H1 (cell line): ENCODE results near the gene KNDC1. TPM values are rescaled to one million over a fixed set of nuclear protein-coding genes. Genes with fewer than 3 reads are reported as not detected.

Experiments used
- CTCF ChIA-PET: fragments of 300-600 bp; sonication (Branson Sonifier 250); formaldehyde crosslinking; loops from one replicate; lab custom pipeline; 2021; ENCODE audit not compliant: partially characterized antibody; lab: Charles Lee
- POLR2A ChIA-PET: fragments of 300-600 bp; sonication (Branson Sonifier 250); formaldehyde crosslinking; loops from one replicate; lab custom pipeline; 2021; ENCODE audit warnings: inconsistent platforms; ENCODE audit not compliant: partially characterized antibody; lab: Charles Lee
- DNase-seq, 2 experiments: peaks; one replicate each; pipeline versions ENCODE4 v3.0.0 to v3.0.0-alpha.2; 2010 to 2022; ENCODE audit warnings: low spot score in 2 of 2, low read depth in 1 of 2, mixed read lengths in 1 of 2
- FAIRE-seq: peaks from 2 replicates; lab custom pipeline; 2011; peaks lifted over from hg19 to GRCh38; lab: Jason Lieb, UNC
- H2AFZ ChIP-seq: 2 replicates; pipeline ENCODE4 v1.8.1; 2012; ENCODE audit warnings: low read length, inconsistent platforms
- H2AK5ac ChIP-seq: 2 replicates; pipeline ENCODE4 v1.6.1; 2013; ENCODE audit warnings: low read depth, low read length
- H2BK120ac ChIP-seq: replicated peaks from 2 replicates; pipeline ENCODE3; 2013; ENCODE audit warnings: low read depth, low read length, inconsistent platforms
- H2BK12ac ChIP-seq: 2 replicates; pipeline ENCODE4 v1.6.1; 2013; ENCODE audit warnings: low read depth, low read length
- H2BK15ac ChIP-seq: 2 replicates; pipeline ENCODE4 v1.6.1; 2013; ENCODE audit warnings: low read length
- H2BK20ac ChIP-seq: 2 replicates; pipeline ENCODE4 v1.6.1; 2013; ENCODE audit warnings: low read length
- H2BK5ac ChIP-seq: 2 replicates; pipeline ENCODE4 v1.6.1; 2013; ENCODE audit warnings: low read depth, low read length
- H3K14ac ChIP-seq: 2 replicates; pipeline ENCODE4 v1.6.1; 2013; ENCODE audit warnings: inconsistent platforms; ENCODE audit not compliant: insufficient read length
- H3K18ac ChIP-seq: 2 replicates; pipeline ENCODE4 v1.6.1; 2013; ENCODE audit warnings: low read length; ENCODE audit errors: extremely low read depth
- H3K23ac ChIP-seq: 2 replicates; pipeline ENCODE4 v1.6.1; 2013; ENCODE audit warnings: inconsistent platforms; ENCODE audit not compliant: insufficient read length
- H3K23me2 ChIP-seq: 2 replicates; pipeline ENCODE4 v1.6.1; 2013; ENCODE audit warnings: low read depth, low read length
- H3K27ac ChIP-seq: 2 replicates; pipeline ENCODE4 v1.6.1; 2011; ENCODE audit warnings: low read depth, low read length, inconsistent platforms
- H3K27me3 ChIP-seq, 4 experiments: replicated peaks in 1 of 4; 1 replicate in 1 of 4; 2 replicates in 3 of 4; pipeline versions ENCODE4 v1.6.1 to v1.8.1; 2011 to 2013; ENCODE audit warnings: low read length in 3 of 4, mild to moderate bottlenecking in 3 of 4, inconsistent platforms in 2 of 4, mixed read lengths in 2 of 4, moderate library complexity in 1 of 4; ENCODE audit not compliant: control insufficient read depth in 3 of 4, insufficient read depth in 3 of 4; ENCODE audit errors: extremely low read depth in 1 of 4
- H3K36me3 ChIP-seq, 4 experiments: 2 replicates each; pipeline versions ENCODE4 v1.6.1 to v1.8.1; 2011 to 2013; ENCODE audit warnings: mild to moderate bottlenecking in 4 of 4, low read length in 3 of 4, moderate library complexity in 2 of 4, control low read depth in 1 of 4, inconsistent platforms in 1 of 4; ENCODE audit not compliant: insufficient read depth in 4 of 4, control insufficient read depth in 2 of 4
- H3K4ac ChIP-seq: replicated peaks from 2 replicates; pipeline ENCODE3; 2013; ENCODE audit warnings: low read length, low read depth, mixed read lengths, inconsistent platforms; ENCODE audit not compliant: insufficient read length
- H3K4me1 ChIP-seq, 4 experiments: replicated peaks in 1 of 4; 1 replicate in 1 of 4; 2 replicates in 3 of 4; pipeline versions ENCODE4 v1.6.1 to v1.8.1; 2011 to 2013; ENCODE audit warnings: low read length in 3 of 4, inconsistent platforms in 2 of 4, mixed read lengths in 1 of 4; ENCODE audit not compliant: insufficient read depth in 4 of 4, control insufficient read depth in 3 of 4
- H3K4me2 ChIP-seq, 2 experiments: 2 replicates each; pipeline versions ENCODE4 v1.6.1 to v1.8.1; 2011 to 2013; ENCODE audit warnings: low read depth in 2 of 2, low read length in 2 of 2, control low read depth in 1 of 2, inconsistent platforms in 1 of 2, mild to moderate bottlenecking in 1 of 2; ENCODE audit not compliant: insufficient read depth in 1 of 2
- H3K4me3 ChIP-seq, 4 experiments: fragments of 200-600, 300-600 bp in 1 of 4; sonication (generic), shearing (Covaris generic), sonication (Bioruptor Twin) in 1 of 4; 2 replicates each; pipeline versions ENCODE4 v1.5.1 to v1.8.1; 2011 to 2016; ENCODE audit warnings: low read length in 4 of 4, low read depth in 3 of 4, control low read depth in 2 of 4, inconsistent platforms in 2 of 4, mild to moderate bottlenecking in 2 of 4, mixed read lengths in 1 of 4, moderate library complexity in 1 of 4; ENCODE audit not compliant: insufficient read depth in 2 of 4; ENCODE audit errors: extremely low read depth in 1 of 4
- H3K56ac ChIP-seq: replicated peaks from 2 replicates; pipeline ENCODE3; 2013; ENCODE audit warnings: low read depth, mild to moderate bottlenecking, mixed read lengths, low read length, inconsistent platforms; ENCODE audit not compliant: insufficient read length
- H3K79me1 ChIP-seq: 2 replicates; pipeline ENCODE4 v1.6.1; 2013; ENCODE audit warnings: low read depth, low read length, control low read depth
- H3K79me2 ChIP-seq, 2 experiments: 2 replicates each; pipeline versions ENCODE4 v1.6.1 to v1.8.1; 2012 to 2013; ENCODE audit warnings: low read length in 2 of 2, mild to moderate bottlenecking in 2 of 2, inconsistent platforms in 1 of 2; ENCODE audit not compliant: insufficient read depth in 2 of 2, control insufficient read depth in 1 of 2
- H3K9ac ChIP-seq, 4 experiments: replicated peaks in 1 of 4; 1 replicate in 1 of 4; 2 replicates in 3 of 4; pipeline versions ENCODE4 v1.6.1 to v1.8.1; 2011 to 2013; ENCODE audit warnings: low read depth in 3 of 4, low read length in 3 of 4, control low read depth in 2 of 4, mild to moderate bottlenecking in 2 of 4, moderate library complexity in 2 of 4, inconsistent platforms in 1 of 4; ENCODE audit errors: extremely low read depth in 1 of 4
- H3K9me3 ChIP-seq, 2 experiments: 2 replicates each; pipeline versions ENCODE4 v1.6.1 to v1.8.1; 2012 to 2013; ENCODE audit warnings: mild to moderate bottlenecking in 2 of 2, moderate library complexity in 2 of 2, control low read depth in 1 of 2, inconsistent platforms in 1 of 2, low read depth in 1 of 2, low read length in 1 of 2, mixed read lengths in 1 of 2; ENCODE audit not compliant: insufficient read depth in 2 of 2
- H4K20me1 ChIP-seq, 2 experiments: replicated peaks in 1 of 2; 2 replicates each; pipeline versions ENCODE3 to v1.8.1; 2011 to 2013; ENCODE audit warnings: inconsistent platforms in 2 of 2, low read length in 2 of 2, mild to moderate bottlenecking in 1 of 2; ENCODE audit not compliant: insufficient read depth in 2 of 2, control insufficient read depth in 1 of 2
- H4K5ac ChIP-seq: 2 replicates; pipeline ENCODE4 v1.6.1; 2013; ENCODE audit warnings: low read length, low read depth, mixed read lengths, inconsistent platforms; ENCODE audit not compliant: insufficient read length
- H4K8ac ChIP-seq: 2 replicates; pipeline ENCODE4 v1.8.0; 2013; ENCODE audit warnings: mild to moderate bottlenecking, moderate library complexity, low read length, inconsistent platforms; ENCODE audit not compliant: insufficient read depth; ENCODE audit errors: extremely low read depth
- H4K91ac ChIP-seq: replicated peaks from 2 replicates; pipeline ENCODE3; 2013; ENCODE audit warnings: low read length, mixed read lengths, inconsistent platforms; ENCODE audit not compliant: insufficient read length
- BCL11A ChIP-seq, 2 experiments: IDR thresholded peaks; one replicate each; pipeline ENCODE4 v1.6.1; 2011; ENCODE audit warnings: low read depth in 2 of 2, low read length in 2 of 2, mild to moderate bottlenecking in 2 of 2
- CHD1 ChIP-seq: IDR thresholded peaks from 2 replicates; pipeline ENCODE4 v1.6.1; 2012; ENCODE audit warnings: low read depth, low read length, improper control_type of control experiment
- HDAC6 ChIP-seq: IDR thresholded peaks from one replicate; pipeline ENCODE4 v1.7.1; 2012; ENCODE audit warnings: low read depth, mild to moderate bottlenecking, inconsistent platforms, low read length, moderate library complexity
- RFX5 ChIP-seq: IDR thresholded peaks from 2 replicates; pipeline ENCODE4 v1.6.1; 2011; ENCODE audit warnings: low read depth, low read length, improper control_type of control experiment, borderline replicate concordance
- RXRA ChIP-seq: IDR thresholded peaks from 2 replicates; pipeline ENCODE4 v1.6.1; 2011; ENCODE audit warnings: low read depth, mild to moderate bottlenecking, low read length, moderate library complexity; ENCODE audit not compliant: insufficient read depth
- SIX5 ChIP-seq: IDR thresholded peaks from 2 replicates; pipeline ENCODE4 v1.6.1; 2011; ENCODE audit warnings: mild to moderate bottlenecking, low read depth, low read length
- SP2 ChIP-seq: IDR thresholded peaks from 2 replicates; pipeline ENCODE4 v1.6.1; 2012; ENCODE audit warnings: mild to moderate bottlenecking, low read length, inconsistent platforms
- SP4 ChIP-seq: IDR thresholded peaks from 2 replicates; pipeline ENCODE4 v1.6.1; 2012; ENCODE audit warnings: low read length, inconsistent platforms
- WGBS, 2 experiments: shearing (Covaris generic) in 1 of 2; methylation state at CpG; one replicate each; pipeline versions ENCODE4 v1.1.6 to v1.1.7; 2013 to 2015; ENCODE audit warnings: low lambda C conversion rate in 2 of 2, mixed read lengths in 2 of 2, inconsistent platforms in 1 of 2, low coverage in 1 of 2, missing lambda C conversion rate in 1 of 2; ENCODE audit not compliant: insufficient replicate concordance in 2 of 2, insufficient coverage in 1 of 2, insufficient read length in 1 of 2; ENCODE audit errors: extremely low coverage in 1 of 2, missing lambda C conversion rate in 1 of 2; 5-methylcytosine and 5-hydroxymethylcytosine counted together
- polyA plus RNA-seq, 7 experiments: library from polyadenylated mRNA; depleted of rRNA in 3 of 7; stranded (reverse) in 5 of 7; unstranded in 2 of 7; fragments of >200 nt in 5 of 7; fragments of 200-250 nt in 2 of 7; gene quantifications; 1 replicate in 5 of 7; 2 replicates in 1 of 7; 4 replicates in 1 of 7; pipeline versions ENCODE4 v1.2.1 to v1.2.3, GENCODE V29; 2011 to 2013; ENCODE audit warnings: missing spikeins in 2 of 7, mixed read lengths in 2 of 7
- total RNA-seq: library from RNA; stranded (reverse); fragmentation: NEBNext Ultra II Directional; extraction: Animal tissue kit (Norgen Biotek cat#: 25700); gene quantifications from 2 replicates; pipeline ENCODE4 v1.2.1, GENCODE V29; 2021

Gene KNDC1
- total and polyA plus RNA-seq, 2 of the 8 experiments (the other 6 are each of a cell fraction or from before 2014, with no cell fraction given): 7.5 to 16.7 TPM

DNA sequence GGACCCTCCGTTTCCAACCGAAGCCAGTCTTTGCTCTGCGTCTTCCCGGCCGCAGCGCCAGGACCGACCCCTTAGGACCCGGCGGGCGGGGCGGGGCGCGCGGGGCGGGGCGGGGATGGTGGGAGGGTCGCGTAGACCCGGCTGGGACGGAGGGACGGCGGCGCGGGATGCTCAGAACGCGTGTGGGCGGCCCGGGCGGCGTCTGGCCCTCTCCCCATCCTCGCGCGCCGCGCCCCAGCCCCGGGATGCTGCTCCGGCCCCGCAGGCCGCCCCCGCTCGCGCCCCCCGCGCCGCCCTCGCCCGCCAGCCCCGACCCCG is 70.0 kb downstream of the KNDC1 start, which contains the start of gene UTF1:
UTF1 (plus strand) TSS at position 174 of the 318 bp plus-strand sequence; CDS start at position 246, 72 bp downstream.
- peak within 1 kb of the TSS; percentile 48 for H3K18ac ChIP-seq
- H4K91ac ChIP-seq: no peak within 1 kb of the TSS
- H2AK5ac ChIP-seq: no peak within 1 kb of the TSS
- H2BK15ac ChIP-seq: no peak within 1 kb of the TSS
- no peaks in the 10 kb centered on the region for H4K20me1 ChIP-seq
- H2BK12ac ChIP-seq: no peak within 1 kb of the TSS; the same call in 1 of the 2 replicates
- DNase-seq: no peak
- H3K27ac ChIP-seq: no peak within 1 kb of the TSS
- H3K9me3 ChIP-seq: peaks cover 0 to 8% of the 10 kb centered on the region in 2 experiments; a peak in 1 of 4 replicates
- H3K4me1 ChIP-seq: peaks cover 0 to 28% (median 12%) of the 10 kb centered on the region in 4 experiments; a peak in 6 of 7 replicates
- H3K36me3 ChIP-seq: peaks cover 0 to 7% (median 3%) of the 10 kb centered on the region in 4 experiments; a peak in 3 of 8 replicates
- CTCF ChIA-PET: no interaction called here
- H3K79me2 ChIP-seq: no peaks in the 10 kb centered on the region
- no peak within 1 kb of the TSS for H3K9ac ChIP-seq
- TF ChIP-seq HDAC6 (no peak), SP4 (no peak), SIX5 (no peak), RXRA (no peak), CHD1 (no peak), RFX5 (no peak), BCL11A (IDR thresholded peaks at IDR 0.05; ENCODE audit: low read depth in 2 of 2, low read length in 2 of 2) (no peak), SP2 (no peak)
- TF ChIP-seq, all 59 proteins: peak for 0
- Histone ChIP-seq H3K4me3 (peak within 1 kb of the TSS; percentile 28 to 63 (median 44)), H3K4ac (no peak within 1 kb of the TSS), H2BK120ac (no peak within 1 kb of the TSS), H3K56ac (no peak within 1 kb of the TSS), H3K4me2 (peak within 1 kb of the TSS; percentile 69 to 91), H3K23me2 (peaks cover 10% of the 10 kb centered on the region; the same call in 1 of the 2 replicates), H3K23ac (no peak within 1 kb of the TSS), H3K79me1 (no peaks in the 10 kb centered on the region; the same call in 1 of the 2 replicates), H2AFZ (no peak within 1 kb of the TSS), H3K14ac (no peak within 1 kb of the TSS), H2BK20ac (0 out of 2 replicates have a peak within 1 kb of the TSS, but pooled peaks have one; percentile 10), H4K5ac (no peak within 1 kb of the TSS), H4K8ac (peak within 1 kb of the TSS; percentile 35; the same call in 1 of the 2 replicates), H3K27me3 (peaks cover 17 to 33% (median 30%) of the 10 kb centered on the region in 4 experiments), H2BK5ac (no peak within 1 kb of the TSS)
- POLR2A ChIA-PET: interaction anchor here (0.9 to 1.0 kb wide), 3 partner anchors 8 to 78 kb away, joined by 3 to 4 read pairs (median 3); no protein-coding TSS in a partner anchor
- 3% methylated on average over 6 of the region's 49 CpGs; no CpG with 5 or more reads in 1 of the 2 experiments for WGBS, 2 experiments
- no peak for FAIRE-seq
